Dermis lymphatic vessel endothelial cell (primary cell): Measurements from ENCODE around the gene PTH. TPM values are rescaled to one million over a fixed set of nuclear protein-coding genes. Genes with fewer than 3 reads are reported as not detected.

Source experiments
- total RNA-seq: library from RNA; depleted of rRNA; stranded (reverse); fragments of >200 nt; gene quantifications from 2 replicates; pipeline ENCODE4 v1.2.1, GENCODE V29; 2014

PTH gene
- not detected in 2 replicates for total RNA-seq

GRCh38 chr11:13495929-13496328, at the start of gene PTH:
TSS of gene PTH (minus strand) at chr11:13495997. CDS start at chr11:13492855, 3,142 bp downstream.

GRCh38 chr11:13462901-13463778, 32.7 kb downstream of the PTH start, which contains the start of gene BTBD10:
TSS of gene BTBD10 (minus strand) at chr11:13463222. CDS start at chr11:13445124, 18,098 bp downstream.

Other genes starting within 250 kb of the PTH start
- 9.1 and 11.8 TPM in 2 replicates for gene BMAL1, start 218.2 kb downstream of the PTH start, total RNA-seq
- 96.9 and 103 TPM in 2 replicates for gene BTBD10, start 32.8 kb downstream of the PTH start, total RNA-seq
- gene FAR1, start 172.7 kb upstream of the PTH start, total RNA-seq, result 64.3 and 69.8 TPM in 2 replicates